NT2/D1 (cell line): ENCODE measurements around the gene BIN1.

Experiments
- SUZ12 ChIP-seq: IDR thresholded peaks from 2 replicates; pipeline ENCODE4 v1.6.1; 2011; ENCODE audit not compliant: insufficient read length, insufficient read depth; ENCODE audit errors: extremely low read depth
- ZNF274 ChIP-seq: IDR thresholded peaks from 2 replicates; pipeline ENCODE4 v1.6.1; 2011; ENCODE audit warnings: mild to moderate bottlenecking, low read depth, low read length

GRCh38 chr2:127121353-127121752 lies 14.4 kb upstream of the BIN1 start:
- TF ChIP-seq ZNF274 (no peak), SUZ12 (no peak)
